GM19395 (cell line): Measurements from ENCODE around the gene KIF3B.
"Not testable (repeated sequence)": the region's sequence is repeated elsewhere in the genome, so short reads cannot be mapped to it uniquely, and the experiment has no call there.

Source experiments
- ATAC-seq: cut with Tn5 transposase; IDR thresholded peaks from one replicate; pipeline ENCODE4 v1.9.1; 2021; ENCODE audit warnings: mild to moderate bottlenecking, moderate library complexity; ENCODE audit not compliant: unreplicated experiment

The KIF3B gene

DNA sequence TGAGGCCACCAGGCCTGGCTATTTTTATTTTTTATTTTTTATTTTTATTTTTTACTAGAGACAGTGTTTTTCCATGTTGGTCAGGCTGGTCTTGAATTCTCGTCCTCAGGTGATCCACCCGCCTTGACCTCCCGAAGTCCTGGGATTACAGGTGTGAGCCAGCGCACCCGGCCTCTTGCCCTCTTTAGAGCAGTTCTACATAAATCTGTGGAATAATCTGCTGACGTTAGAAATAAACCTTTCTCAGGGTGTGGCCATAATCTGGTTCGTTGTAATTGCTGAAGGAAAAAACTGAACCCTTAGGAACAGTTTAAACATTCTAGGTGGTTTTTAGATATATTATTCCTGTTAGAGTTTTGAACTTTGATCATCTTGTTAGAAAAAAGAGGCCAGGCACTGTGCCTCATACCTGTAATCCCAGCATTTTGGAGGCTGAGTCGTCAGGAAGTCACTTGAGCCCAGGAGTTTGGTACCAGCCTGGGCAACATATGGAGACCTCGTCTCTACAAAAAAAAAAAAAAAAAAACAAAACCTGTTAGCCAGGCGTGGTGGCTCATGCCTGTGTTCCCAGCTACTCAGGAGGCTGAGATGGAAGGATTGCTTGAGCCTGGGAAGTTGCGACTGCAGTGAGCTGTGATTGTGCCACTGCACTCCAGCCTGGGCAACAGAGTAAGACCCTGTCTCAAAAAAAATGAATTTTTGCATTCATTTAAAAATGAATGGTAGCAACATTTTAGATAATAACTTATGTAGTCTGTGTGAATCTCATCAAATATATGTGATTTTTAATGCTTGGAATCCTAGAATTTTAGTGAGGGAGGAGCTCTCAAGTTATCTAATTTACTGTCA is 104.9 kb downstream of the KIF3B start:
- ATAC-seq, result no peak

GRCh38 chr20:32383441-32383840 is 106.0 kb downstream of the KIF3B start:
- ATAC-seq, result not testable (repeated sequence)
